Central memory CD8-positive, alpha-beta T cell (primary cell): ENCODE data around the gene TMEM91.
A peak's percentile ranks its signal among the peaks of the same experiment; 100 is the strongest.
"Not testable (repeated sequence)": the region's sequence is repeated elsewhere in the genome, so short reads cannot be mapped to it uniquely, and the experiment has no call there.

Source experiments
- ATAC-seq: fragments of 150-1000 bp; cut with Tn5 transposase; replicated peaks from 2 replicates; pipeline ENCODE4 v1.10.0; 2022; ENCODE audit warnings: mild to moderate bottlenecking, moderate FRiP score, moderate number of reproducible peaks; ENCODE audit not compliant: poor library complexity, severe bottlenecking; ENCODE audit errors: extremely low read depth
- DNase-seq, 2 donors: peaks; one replicate each; pipeline ENCODE4 v3.0.0; 2021; ENCODE audit warnings: low spot score in 2 of 2
- H3K27ac Mint-ChIP-seq: one replicate; pipeline ENCODE4 v1.8.0; 2022; ENCODE audit warnings: low read depth, mild to moderate bottlenecking, moderate library complexity, mixed read lengths
- H3K27me3 Mint-ChIP-seq: one replicate; pipeline ENCODE4 v1.8.0; 2022; ENCODE audit warnings: mixed read lengths
- H3K36me3 Mint-ChIP-seq: one replicate; pipeline ENCODE4 v1.8.0; 2022; ENCODE audit warnings: mild to moderate bottlenecking, moderate library complexity, mixed read lengths; ENCODE audit not compliant: insufficient read depth
- H3K4me1 Mint-ChIP-seq: one replicate; pipeline ENCODE4 v1.8.0; 2022; ENCODE audit warnings: mixed read lengths
- H3K4me3 Mint-ChIP-seq: one replicate; pipeline ENCODE4 v1.8.0; 2022; ENCODE audit warnings: mild to moderate bottlenecking, moderate library complexity, mixed read lengths
- H3K9me3 Mint-ChIP-seq: one replicate; pipeline ENCODE4 v1.8.0; 2022; ENCODE audit warnings: mixed read lengths

TMEM91 gene

GRCh38 chr19:41341669-41342490 is 34.5 kb upstream of the TMEM91 start:
- H3K4me1 Mint-ChIP-seq: peaks cover 37% of the 10 kb centered on the region
- H3K27ac Mint-ChIP-seq: peak overlapping the region; percentile 90
- H3K36me3 Mint-ChIP-seq: peaks cover 96% of the 10 kb centered on the region
- H3K27me3 Mint-ChIP-seq: no peaks in the 10 kb centered on the region
- H3K9me3 Mint-ChIP-seq: no peaks in the 10 kb centered on the region
- H3K4me3 Mint-ChIP-seq: peak overlapping the region; percentile 59
- DNase-seq (no peak), ATAC-seq (peak; percentile 20)

- Mint-ChIP-seq H3K9me3 (no peaks in the 10 kb centered on the region), H3K27me3 (no peaks in the 10 kb centered on the region), H3K36me3 (peaks cover 94% of the 10 kb centered on the region), H3K4me1 (peaks cover 43% of the 10 kb centered on the region), H3K27ac (peak overlapping the region; percentile 90), H3K4me3 (peak overlapping the region; percentile 39)
- DNase-seq (no peak), ATAC-seq (no peak)
Measured at GRCh38 chr19:41344162-41344561, 32.2 kb upstream of the TMEM91 start.

- not testable (repeated sequence) for H3K27ac Mint-ChIP-seq, H3K27me3 Mint-ChIP-seq, H3K9me3 Mint-ChIP-seq, DNase-seq, ATAC-seq
- Mint-ChIP-seq H3K4me3 (peak overlapping the region; percentile 25), H3K4me1 (peaks cover 61% of the 10 kb centered on the region), H3K36me3 (peaks cover 89% of the 10 kb centered on the region)
Measured at GRCh38 chr19:41346916-41347315, 29.4 kb upstream of the TMEM91 start.

GRCh38 chr19:41350735-41351338 is 25.5 kb upstream of the TMEM91 start:
- ATAC-seq (peak; percentile 6), DNase-seq (no peak)
- H3K36me3 Mint-ChIP-seq: peaks cover 74% of the 10 kb centered on the region
- no peaks in the 10 kb centered on the region for H3K27me3 Mint-ChIP-seq
- peaks cover 58% of the 10 kb centered on the region for H3K4me1 Mint-ChIP-seq
- peak overlapping the region; percentile 96 for H3K4me3 Mint-ChIP-seq
- H3K9me3 Mint-ChIP-seq: no peaks in the 10 kb centered on the region
- peak overlapping the region; percentile 97 for H3K27ac Mint-ChIP-seq

- DNase-seq: peak; percentile 81 to 92
- Mint-ChIP-seq H3K27me3 (no peaks in the 10 kb centered on the region), H3K9me3 (no peaks in the 10 kb centered on the region), H3K27ac (peak overlapping the region; percentile 97), H3K4me3 (peak overlapping the region; percentile 96), H3K4me1 (peaks cover 64% of the 10 kb centered on the region), H3K36me3 (peaks cover 71% of the 10 kb centered on the region)
- ATAC-seq: peak; percentile 59
Measured at GRCh38 chr19:41351339-41352245, 24.7 kb upstream of the TMEM91 start.

GRCh38 chr19:41352279-41352608 is 24.1 kb upstream of the TMEM91 start:
- Mint-ChIP-seq H3K9me3 (no peaks in the 10 kb centered on the region), H3K27ac (peak overlapping the region; percentile 97), H3K4me3 (peak overlapping the region; percentile 96), H3K36me3 (peaks cover 68% of the 10 kb centered on the region), H3K27me3 (no peaks in the 10 kb centered on the region), H3K4me1 (peaks cover 70% of the 10 kb centered on the region)
- ATAC-seq (no peak), DNase-seq (no peak)

- Mint-ChIP-seq H3K9me3 (no peaks in the 10 kb centered on the region), H3K27me3 (no peaks in the 10 kb centered on the region), H3K4me3 (peak overlapping the region; percentile 96), H3K27ac (peak overlapping the region; percentile 97), H3K4me1 (peaks cover 76% of the 10 kb centered on the region), H3K36me3 (peaks cover 64% of the 10 kb centered on the region)
- DNase-seq (peak; percentile 70 to 78), ATAC-seq (peak; percentile 15)
Measured at GRCh38 chr19:41352609-41353465, 23.5 kb upstream of the TMEM91 start.

- Mint-ChIP-seq H3K27ac (peak within 1 kb of the TSS; percentile 97), H3K36me3 (peaks cover 57% of the 10 kb centered on the region), H3K9me3 (no peaks in the 10 kb centered on the region), H3K4me3 (peak within 1 kb of the TSS; percentile 96), H3K4me1 (peaks cover 75% of the 10 kb centered on the region), H3K27me3 (no peaks in the 10 kb centered on the region)
- DNase-seq: peak; percentile 83 to 91
- ATAC-seq: peak; percentile 41
Measured at GRCh38 chr19:41353466-41354342, 22.6 kb upstream of the TMEM91 start, which contains the start of gene TGFB1. TGFB1 (minus strand) TSS chr19:41353922; CDS start chr19:41353044, 878 bp downstream.

- no peak for DNase-seq
- peak overlapping the region; percentile 97 for H3K27ac Mint-ChIP-seq
- peak overlapping the region; percentile 96 for H3K4me3 Mint-ChIP-seq
- peaks cover 50% of the 10 kb centered on the region for H3K36me3 Mint-ChIP-seq
- ATAC-seq: no peak
- H3K9me3 Mint-ChIP-seq: no peaks in the 10 kb centered on the region
- H3K4me1 Mint-ChIP-seq: peaks cover 68% of the 10 kb centered on the region
- H3K27me3 Mint-ChIP-seq: no peaks in the 10 kb centered on the region
Measured at GRCh38 chr19:41354343-41354953, 21.9 kb upstream of the TMEM91 start.

- no peaks in the 10 kb centered on the region for H3K27me3 Mint-ChIP-seq
- no peak for ATAC-seq
Measured at GRCh38 chr19:41355035-41355434, 21.3 kb upstream of the TMEM91 start.

GRCh38 chr19:41355802-41356201 is 20.5 kb upstream of the TMEM91 start:
- ATAC-seq: no peak
- Mint-ChIP-seq H3K27ac (peak overlapping the region; percentile 92), H3K9me3 (no peaks in the 10 kb centered on the region), H3K4me3 (peak overlapping the region; percentile 19), H3K36me3 (peaks cover 49% of the 10 kb centered on the region), H3K4me1 (peaks cover 59% of the 10 kb centered on the region), H3K27me3 (no peaks in the 10 kb centered on the region)
- DNase-seq: no peak

More at GRCh38 chr19:41355035-41355434, 21.3 kb upstream of the TMEM91 start:
- Mint-ChIP-seq H3K9me3 (no peaks in the 10 kb centered on the region), H3K27ac (peak overlapping the region; percentile 92), H3K36me3 (peaks cover 48% of the 10 kb centered on the region), H3K4me1 (peaks cover 65% of the 10 kb centered on the region), H3K4me3 (peak overlapping the region; percentile 19)
- DNase-seq: no peak
